Spleen (tissue), 7 donors: ENCODE results near the gene CA11.

Experiments
- POLR2A ChIP-seq, 3 donors: fragments of 450-650 bp; IDR thresholded peaks; one replicate each; pipeline ENCODE4 v1.5.1; 2017; ENCODE audit warnings: antibody characterized with exemption in 3 of 3, mild to moderate bottlenecking in 1 of 3
- POLR2AphosphoS5 ChIP-seq, 3 donors: sonication (generic); formaldehyde crosslinking; IDR thresholded peaks; one replicate each; pipeline ENCODE4 v1.5.1; 2017; ENCODE audit warnings: antibody characterized with exemption in 3 of 3
- TF ChIP-seq, protein P1 (sequence below), 11 experiments: fragments of 200-600 bp in 7 of 11; fragments of 450-650 bp in 4 of 11; sonication (generic) in 4 of 11; IDR thresholded peaks in 8 of 11; conservative IDR thresholded peaks in 3 of 11; 1 replicate in 7 of 11; 2 replicates in 4 of 11; pipeline versions ENCODE4 v1.4.0 to v1.8.0; 2016 to 2021; ENCODE audit warnings: antibody characterized with exemption in 11 of 11, inconsistent platforms in 4 of 11, mild to moderate bottlenecking in 1 of 11
- donor health status: DM: no; HTN: no; CAD: no; lungs with moderate emphysema.
- donor health status: DM: no; HTN: no; CAD: no.
- donor health status: DM: no; HTN: no; CAD: no.

DNA sequence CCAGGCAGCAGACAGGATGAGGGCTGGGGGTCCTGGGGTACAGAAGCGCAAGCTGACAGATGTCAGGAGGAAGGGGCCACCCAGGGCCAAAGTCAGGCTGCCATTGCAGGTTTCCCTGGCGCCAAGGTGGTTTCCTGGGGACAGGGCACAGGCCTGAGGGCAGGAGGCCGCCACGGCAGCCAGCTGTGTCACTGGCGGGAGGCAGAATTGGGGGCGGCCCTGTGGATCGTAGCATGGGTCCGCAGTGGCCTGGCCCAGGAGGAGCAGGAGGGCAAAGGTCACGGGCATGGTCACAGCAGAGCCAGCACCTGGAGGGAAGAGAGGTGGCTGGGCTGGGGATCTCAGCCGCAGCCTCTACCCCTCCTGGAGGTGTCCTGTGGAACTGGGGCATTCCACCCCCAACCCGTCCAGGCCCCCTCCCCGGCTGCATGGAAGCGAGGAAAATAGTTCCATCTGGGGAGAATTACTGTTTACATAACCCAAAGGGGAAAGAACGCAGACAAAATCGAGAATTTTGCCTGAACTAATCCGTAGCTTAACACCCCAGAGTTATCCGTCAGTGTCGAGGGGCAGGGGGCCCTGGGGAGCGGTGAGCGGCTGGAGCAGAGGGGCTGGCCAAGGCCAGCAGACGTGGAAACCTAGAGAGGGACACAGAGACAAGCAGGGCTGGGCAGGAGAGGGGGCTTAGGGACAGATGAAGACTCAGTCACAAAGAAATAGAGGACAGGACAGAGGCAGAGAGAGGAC lies 24.9 kb upstream of the CA11 start:
- TF ChIP-seq POLR2A (IDR thresholded peaks at IDR 0.05) (no peak), POLR2AphosphoS5 (IDR thresholded peaks at IDR 0.05) (no peak)
- TF ChIP-seq, protein P1, sequence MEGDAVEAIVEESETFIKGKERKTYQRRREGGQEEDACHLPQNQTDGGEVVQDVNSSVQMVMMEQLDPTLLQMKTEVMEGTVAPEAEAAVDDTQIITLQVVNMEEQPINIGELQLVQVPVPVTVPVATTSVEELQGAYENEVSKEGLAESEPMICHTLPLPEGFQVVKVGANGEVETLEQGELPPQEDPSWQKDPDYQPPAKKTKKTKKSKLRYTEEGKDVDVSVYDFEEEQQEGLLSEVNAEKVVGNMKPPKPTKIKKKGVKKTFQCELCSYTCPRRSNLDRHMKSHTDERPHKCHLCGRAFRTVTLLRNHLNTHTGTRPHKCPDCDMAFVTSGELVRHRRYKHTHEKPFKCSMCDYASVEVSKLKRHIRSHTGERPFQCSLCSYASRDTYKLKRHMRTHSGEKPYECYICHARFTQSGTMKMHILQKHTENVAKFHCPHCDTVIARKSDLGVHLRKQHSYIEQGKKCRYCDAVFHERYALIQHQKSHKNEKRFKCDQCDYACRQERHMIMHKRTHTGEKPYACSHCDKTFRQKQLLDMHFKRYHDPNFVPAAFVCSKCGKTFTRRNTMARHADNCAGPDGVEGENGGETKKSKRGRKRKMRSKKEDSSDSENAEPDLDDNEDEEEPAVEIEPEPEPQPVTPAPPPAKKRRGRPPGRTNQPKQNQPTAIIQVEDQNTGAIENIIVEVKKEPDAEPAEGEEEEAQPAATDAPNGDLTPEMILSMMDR (IDR thresholded peaks at IDR 0.05 in 8 of 11, conservative IDR thresholded peaks at IDR 0.05 in 3 of 11), result no peak
